IPS-18c (cell line): ENCODE results near the gene FXYD7.

Experiments
- H3K4me3 ChIP-seq: 2 replicates; pipeline ENCODE4 v1.7.0; 2013; ENCODE audit warnings: low read depth, mild to moderate bottlenecking, low read length, moderate library complexity; ENCODE audit not compliant: insufficient read depth
- H3K9me3 ChIP-seq: one replicate; pipeline ENCODE4 v1.6.1; 2013; ENCODE audit warnings: mild to moderate bottlenecking, low read length, moderate library complexity; ENCODE audit not compliant: control insufficient read depth, insufficient read depth

Gene FXYD7

DNA sequence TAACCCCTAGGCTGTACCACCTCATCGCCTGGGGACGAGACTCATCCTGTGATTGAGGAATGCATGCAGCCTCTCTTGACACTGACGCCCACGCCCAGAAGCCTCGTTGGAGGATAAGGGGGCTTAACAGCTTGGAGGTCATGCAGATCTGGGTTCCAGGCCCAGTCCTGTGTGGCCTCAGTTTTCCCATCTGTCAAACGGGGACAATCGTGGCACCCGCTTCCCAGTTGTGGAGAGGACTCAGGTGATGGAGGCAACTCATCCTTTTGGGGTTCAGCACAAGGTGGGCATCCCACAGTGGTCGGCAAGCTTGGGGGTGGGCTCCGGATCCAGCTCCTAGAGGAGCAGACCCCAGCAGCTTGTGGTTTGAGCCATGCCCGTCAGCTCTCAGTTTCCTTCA is 6.8 kb upstream of the FXYD7 start:
- Histone ChIP-seq H3K9me3 (no peaks in the 10 kb centered on the region), H3K4me3 (no peak overlapping the region)

DNA sequence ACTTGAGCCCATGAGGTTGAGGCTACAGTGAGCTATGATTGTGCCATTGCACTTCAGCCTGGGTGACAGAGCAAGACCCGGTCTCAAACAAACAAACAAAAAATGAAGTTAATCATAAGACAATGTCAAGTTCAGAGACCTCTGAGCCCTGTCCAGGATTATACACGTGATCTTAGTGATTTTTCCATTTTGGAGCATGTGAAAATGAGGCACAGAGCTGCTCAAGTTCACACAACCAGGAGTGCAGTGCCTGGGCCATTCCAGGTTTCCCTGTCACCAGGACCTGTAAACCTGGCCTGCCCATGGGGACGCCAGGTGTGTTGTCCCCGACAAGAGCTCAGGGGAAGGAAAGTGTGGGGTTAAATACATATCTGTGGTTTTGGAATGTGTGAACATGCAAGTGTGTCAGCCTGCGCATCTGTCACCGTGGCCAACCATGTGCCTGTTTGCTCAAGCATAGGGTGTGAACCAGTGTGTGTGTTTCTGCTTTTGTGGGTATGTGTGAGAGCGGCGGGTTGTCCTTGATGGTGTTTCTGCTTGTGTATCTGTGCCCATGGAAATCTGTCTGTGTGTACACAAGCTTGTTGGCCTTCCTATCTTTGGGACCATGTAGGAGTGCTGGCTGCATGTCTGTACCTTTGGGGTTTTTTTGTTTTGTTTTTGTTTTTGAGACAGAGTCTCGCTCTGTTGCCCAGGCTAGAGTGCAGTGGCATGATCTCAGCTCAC is 5.9 kb upstream of the FXYD7 start:
- no peak overlapping the region for H3K4me3 ChIP-seq

DNA sequence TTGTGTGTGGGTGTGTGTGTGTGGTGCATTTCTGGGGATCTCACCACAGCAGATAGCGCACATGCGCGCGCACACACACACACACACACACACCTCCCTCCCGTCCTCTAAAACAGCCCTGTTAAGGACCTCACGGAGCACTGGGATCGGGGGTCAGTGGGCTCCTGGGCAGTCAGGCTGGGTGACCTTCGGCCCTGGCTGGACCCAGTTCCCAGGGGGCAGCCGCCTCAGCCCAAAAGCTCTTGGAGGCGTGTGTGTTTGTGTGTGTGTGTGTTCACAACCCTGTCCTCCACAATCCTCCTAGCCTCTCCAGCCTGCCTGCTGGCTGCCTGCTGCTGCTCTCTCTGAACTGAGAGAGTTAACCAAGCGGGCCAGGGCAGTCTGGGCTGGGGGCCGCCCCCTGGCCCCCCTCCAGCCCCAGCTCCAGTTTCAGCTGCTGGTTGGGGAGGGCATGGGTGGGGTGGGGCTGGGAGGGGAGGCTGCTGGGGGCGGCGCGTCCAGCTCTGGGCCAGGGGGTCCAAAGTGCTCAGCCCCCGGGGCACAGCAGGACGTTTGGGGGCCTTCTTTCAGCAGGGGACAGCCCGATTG is 4.7 kb upstream of the FXYD7 start, which contains the start of gene FXYD1:
Gene FXYD1, plus strand, starts transcription at position 520 of the 588 bp plus-strand sequence. CDS start 1,256 bp downstream, outside the sequence.
- no peaks in the 10 kb centered on the region for H3K9me3 ChIP-seq

More for the DNA sequence above, 5.9 kb upstream of the FXYD7 start:
- no peaks in the 10 kb centered on the region for H3K9me3 ChIP-seq

DNA sequence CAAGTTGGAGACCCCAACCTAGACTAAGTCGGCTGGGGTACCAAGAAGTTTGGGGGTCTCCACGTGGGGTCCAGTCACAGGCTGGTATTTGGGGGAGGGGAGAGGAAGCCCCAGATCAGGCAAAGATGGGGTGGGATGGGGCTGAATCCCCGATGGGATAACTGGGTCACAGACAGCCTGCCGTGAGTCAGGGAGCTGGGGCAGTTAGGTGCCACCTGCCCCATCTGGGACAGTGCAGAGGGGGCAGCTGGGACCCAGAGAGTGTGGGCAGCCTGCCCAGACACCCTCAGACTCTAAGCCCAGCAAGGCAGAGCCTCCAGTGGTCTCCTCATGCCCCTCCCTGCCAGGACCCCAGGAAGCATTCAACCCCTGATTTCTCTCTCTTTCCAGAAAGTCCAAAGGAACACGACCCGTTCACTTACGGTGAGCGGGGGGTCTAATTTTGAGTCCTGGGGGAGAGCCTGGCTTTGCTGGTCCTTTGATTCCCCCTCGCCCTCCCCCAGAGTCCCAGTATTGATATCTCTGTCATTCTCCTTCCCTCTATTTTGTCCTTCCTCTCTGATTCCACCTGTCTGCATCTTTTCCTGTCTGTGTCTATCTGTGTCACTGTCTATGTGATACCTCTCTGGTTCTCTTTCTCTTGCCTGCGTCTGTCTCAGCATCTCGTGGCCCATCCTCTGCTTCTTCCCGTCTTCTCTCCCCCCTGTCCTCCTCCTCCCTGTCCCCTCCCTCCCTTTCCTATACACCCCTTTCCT is 2.7 kb upstream of the FXYD7 start:
- Histone ChIP-seq H3K9me3 (no peaks in the 10 kb centered on the region), H3K4me3 (no peak overlapping the region)

More for the DNA sequence above, 4.7 kb upstream of the FXYD7 start, which contains the start of gene FXYD1:
- no peak within 1 kb of the TSS; the same call in 1 of the 2 replicates for H3K4me3 ChIP-seq

DNA sequence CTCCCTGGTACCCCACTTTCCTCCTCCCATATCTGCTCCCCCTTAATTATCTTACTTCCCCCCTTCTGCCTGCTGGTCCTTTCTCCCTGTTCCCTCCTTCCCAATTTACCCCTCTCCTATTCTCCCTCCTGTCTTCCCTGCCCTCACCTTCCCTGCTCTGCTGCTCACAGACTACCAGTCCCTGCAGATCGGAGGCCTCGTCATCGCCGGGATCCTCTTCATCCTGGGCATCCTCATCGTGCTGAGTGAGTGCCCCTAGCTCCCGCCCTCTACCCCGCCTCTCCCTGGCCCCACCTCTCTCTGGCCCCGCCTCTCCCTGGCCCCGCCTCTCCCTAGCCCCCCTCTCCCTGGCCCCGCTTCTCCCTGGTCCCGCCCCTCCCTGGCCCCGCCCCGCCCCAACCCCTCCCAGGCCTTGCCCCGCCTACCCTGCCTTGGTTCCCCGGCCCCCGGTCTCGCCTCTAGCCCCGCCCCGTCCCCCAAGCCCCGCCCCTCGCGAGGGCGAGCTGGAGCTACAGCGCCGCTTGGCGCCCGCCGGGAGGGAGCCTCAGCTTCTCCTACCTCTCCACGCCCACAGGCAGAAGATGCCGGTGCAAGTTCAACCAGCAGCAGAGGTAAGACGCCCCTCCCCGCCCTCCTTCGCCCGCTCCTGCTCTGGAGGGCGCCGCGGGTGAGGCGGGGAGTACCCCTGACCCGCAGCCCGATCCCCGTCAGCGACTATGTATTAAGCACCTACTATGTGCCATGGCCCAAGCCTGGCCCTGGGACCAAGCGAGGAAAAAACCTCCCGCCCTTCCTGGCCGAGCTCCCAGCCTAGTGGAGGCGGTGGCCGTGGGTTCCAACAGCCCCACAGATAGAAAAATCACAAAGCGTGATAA is 1.9 kb upstream of the FXYD7 start:
- H3K9me3 ChIP-seq, result no peaks in the 10 kb centered on the region
- peak overlapping the region; percentile 64; the same call in 1 of the 2 replicates for H3K4me3 ChIP-seq

DNA sequence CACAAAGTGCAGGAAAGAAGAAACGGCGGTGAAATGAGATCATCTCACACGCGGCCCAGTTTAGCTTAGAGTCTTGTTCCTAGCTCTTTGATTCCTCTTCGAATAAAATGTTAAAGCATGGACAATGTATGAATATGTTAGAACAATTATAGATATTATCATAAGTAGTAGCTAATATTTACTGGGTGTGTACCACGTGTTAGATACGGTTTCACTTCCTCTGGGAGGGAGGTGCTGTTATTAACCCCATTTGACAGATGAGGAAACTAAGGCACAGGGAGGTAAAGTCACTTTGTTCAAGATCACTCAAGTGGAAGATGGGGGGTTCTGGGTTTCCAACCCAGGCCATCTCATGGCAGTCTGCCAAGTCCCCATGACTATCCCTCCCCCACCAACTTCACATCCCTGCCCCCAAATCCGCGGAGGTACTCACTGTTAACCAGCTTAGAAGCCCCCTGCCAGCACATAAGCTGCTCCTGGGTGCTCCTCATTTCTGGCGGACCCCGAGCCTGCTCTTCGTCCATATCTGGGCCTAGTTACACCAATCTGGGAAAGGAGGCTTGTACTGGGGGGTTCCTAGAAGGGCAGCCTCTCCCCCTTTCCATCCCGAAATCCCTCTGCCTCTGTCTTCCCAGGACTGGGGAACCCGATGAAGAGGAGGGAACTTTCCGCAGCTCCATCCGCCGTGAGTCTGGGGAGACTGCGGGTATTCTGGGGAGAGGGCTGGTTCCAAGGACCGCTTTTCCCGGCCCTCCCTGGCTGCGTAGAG is 1.0 kb upstream of the FXYD7 start:
- Histone ChIP-seq H3K4me3 (peak overlapping the region; percentile 64; the same call in 1 of the 2 replicates), H3K9me3 (no peaks in the 10 kb centered on the region)

DNA sequence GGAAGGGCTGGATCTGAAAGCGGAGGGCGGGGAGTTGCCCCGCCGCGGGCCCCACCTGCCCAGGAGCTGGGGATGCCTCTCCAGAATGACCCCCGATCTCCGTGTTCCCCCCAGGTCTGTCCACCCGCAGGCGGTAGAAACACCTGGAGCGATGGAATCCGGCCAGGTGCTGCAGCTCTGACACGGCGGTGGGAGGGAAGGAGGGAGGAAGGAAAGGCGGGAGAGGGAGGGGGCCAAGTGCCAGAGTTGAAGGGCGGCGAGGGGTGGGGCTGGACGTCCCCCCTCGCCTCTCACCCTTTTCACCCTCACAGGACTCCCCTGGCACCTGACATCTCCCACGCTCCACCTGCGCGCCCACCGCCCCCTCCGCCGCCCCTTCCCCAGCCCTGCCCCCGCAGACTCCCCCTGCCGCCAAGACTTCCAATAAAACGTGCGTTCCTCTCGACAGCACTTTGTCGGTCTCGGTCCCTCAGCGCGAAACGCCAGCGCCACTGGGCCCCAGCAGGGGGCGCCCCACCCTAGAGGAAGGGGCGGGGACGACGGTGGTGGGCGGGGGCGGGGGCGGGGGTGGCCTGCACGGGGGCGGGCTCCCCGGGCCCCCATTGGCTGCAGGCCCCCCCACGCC is 337 bp upstream of the FXYD7 start:
- Histone ChIP-seq H3K9me3 (no peaks in the 10 kb centered on the region), H3K4me3 (peak overlapping the region; percentile 64)

DNA sequence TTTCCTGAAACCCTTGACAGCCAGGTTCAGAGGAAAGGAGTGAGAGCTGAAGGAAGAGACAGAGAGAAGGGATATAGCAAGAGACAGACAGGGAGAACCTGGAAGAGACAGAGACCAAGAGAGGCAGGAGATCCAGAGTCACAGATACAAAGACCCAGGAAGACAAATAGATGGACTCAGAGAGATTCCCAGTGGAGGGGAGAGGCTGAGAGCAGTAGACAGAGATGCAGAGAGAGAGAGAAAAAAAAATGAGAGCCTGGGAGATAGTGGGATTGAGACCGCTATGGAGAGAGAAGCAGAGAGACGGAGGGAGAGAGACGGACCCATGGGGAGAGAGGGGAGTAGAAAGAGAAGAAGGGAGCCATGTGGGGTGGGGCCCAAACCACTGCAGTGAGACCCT is 763 bp downstream of the FXYD7 start:
- Histone ChIP-seq H3K9me3 (no peaks in the 10 kb centered on the region), H3K4me3 (peak overlapping the region; percentile 61; the same call in 1 of the 2 replicates)

DNA sequence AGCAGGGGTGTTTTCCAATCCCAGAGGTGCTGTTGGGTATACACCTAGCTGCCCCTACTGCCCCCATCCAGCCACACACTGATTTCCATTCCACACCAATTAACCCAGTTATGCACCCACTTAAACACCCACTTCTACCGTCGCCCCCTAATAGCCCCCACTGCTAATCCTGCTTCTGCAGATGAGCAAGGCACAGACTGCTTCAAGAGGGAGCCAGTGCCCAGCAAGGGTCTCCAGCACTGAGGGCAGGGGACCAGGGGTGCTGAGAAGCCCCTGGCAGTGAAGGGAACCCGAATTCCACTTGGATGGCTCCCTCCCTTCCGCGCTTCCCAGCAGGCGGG is 1.2 kb downstream of the FXYD7 start:
- Histone ChIP-seq H3K4me3 (0 out of 2 replicates have a peak overlapping the region, but pooled peaks have one; percentile 17), H3K9me3 (no peaks in the 10 kb centered on the region)

DNA sequence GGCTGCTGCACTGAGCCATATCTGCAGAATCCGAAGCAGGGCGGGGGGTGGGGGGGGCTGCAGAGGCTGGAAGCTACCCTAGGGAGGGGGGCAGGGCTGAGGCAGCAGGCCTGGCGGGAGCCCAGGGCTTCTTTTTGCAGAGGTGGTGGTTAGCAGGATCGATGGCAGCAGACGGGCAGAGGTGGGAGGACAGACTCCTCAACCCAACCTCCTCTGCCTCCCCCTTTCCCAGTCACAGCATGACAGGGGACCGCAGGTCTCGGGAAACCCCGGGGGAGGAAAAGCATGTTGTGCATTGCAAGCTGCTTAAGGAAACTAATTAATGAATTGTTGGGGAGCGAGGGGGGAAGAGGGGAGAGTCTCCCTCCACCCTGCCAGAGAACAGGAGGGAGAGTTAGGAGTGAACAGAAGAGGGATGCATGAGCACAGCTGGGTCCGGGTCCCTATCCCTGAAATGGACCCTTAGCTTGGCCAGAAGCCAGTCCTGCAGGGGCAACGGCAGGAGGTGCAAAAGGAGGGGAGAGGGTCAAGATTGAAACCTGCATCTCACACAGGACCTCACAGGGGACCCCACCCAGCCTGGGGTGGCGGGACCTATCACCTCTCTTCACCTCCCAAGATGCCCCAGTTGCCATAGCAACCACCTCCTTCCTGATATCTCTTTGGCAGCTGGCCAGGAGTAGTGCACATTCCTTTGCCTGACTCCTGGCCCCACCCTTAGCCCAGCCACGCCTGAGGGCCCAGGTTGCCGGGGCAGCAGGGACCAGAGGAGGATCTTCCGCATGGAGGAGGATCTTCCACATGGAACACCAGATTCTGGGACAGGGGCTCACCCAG is 1.8 kb downstream of the FXYD7 start:
- Histone ChIP-seq H3K9me3 (no peaks in the 10 kb centered on the region), H3K4me3 (no peak overlapping the region)

DNA sequence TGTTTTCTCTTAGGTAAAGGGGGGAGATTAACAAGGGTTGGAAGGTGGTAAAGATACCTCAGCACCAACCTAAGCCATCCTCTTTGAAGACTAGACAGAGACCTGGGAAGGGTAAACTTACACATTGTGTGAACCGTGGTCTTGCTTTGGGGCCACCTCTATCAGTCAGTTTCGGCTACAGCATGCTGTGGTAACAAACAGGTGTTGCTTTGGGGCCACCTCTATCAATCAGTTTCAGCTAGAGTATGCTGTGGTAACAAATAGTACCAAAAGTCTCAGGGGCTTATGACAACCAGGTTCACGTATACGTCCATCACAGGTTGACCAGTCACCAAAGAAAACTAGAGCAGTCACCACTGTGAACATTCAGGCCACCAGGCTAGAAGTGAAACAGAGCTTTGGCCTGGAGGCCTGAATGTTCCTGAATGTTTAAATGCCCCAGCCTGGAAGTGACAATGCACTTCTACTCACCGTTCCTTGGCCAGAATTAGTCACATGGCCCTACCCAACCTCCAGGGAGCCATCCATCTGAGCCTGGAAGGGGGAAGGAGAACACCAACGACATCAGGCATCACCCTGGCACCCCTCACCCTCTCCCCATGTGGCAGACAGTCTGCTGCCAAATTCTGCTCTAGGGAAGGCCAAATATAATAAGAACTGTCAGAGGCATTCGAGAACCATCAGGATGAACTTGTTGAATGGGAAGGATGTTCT is 3.8 kb downstream of the FXYD7 start:
- H3K4me3 ChIP-seq, result no peak overlapping the region
- H3K9me3 ChIP-seq, result no peaks in the 10 kb centered on the region

DNA sequence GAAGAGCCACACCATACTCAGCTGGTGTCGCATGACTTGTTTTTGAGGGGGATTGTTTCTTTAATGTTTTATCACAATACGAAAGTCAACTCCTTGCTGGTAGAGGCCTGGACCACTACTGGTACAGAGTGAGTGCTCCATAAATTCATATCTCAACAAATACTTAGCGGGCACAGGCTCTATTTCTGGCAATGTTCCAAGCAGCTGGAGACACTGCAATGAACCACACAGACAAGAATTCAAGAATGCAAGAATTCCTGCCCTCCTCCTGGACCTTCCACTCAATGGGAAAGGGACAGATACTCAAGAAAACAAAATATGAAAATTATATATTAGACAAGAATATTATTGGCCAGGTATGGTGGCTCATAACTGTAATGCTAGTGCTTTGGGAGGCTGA is 6.4 kb downstream of the FXYD7 start:
- no peak overlapping the region for H3K4me3 ChIP-seq
- no peaks in the 10 kb centered on the region for H3K9me3 ChIP-seq

DNA sequence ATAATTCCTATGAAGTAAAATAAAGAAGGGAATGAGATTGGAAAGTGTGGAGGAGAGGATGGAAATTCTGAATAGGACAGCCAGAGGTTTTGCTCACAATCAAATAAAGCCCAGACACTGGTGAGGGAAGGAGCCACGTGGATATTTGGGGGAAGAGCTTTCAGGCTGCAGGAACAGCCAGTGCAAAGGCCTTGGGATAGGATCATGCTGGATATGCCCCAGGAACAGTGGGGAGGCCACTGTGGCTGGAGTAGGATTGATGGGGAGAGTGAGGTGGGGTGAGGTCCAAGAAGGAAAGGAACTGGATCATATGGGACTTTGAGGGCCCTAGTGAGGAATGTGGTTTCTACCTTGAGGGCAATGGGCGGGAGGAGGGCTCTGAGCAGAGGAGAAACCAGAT is 7.4 kb downstream of the FXYD7 start:
- Histone ChIP-seq H3K9me3 (no peaks in the 10 kb centered on the region), H3K4me3 (no peak overlapping the region)

DNA sequence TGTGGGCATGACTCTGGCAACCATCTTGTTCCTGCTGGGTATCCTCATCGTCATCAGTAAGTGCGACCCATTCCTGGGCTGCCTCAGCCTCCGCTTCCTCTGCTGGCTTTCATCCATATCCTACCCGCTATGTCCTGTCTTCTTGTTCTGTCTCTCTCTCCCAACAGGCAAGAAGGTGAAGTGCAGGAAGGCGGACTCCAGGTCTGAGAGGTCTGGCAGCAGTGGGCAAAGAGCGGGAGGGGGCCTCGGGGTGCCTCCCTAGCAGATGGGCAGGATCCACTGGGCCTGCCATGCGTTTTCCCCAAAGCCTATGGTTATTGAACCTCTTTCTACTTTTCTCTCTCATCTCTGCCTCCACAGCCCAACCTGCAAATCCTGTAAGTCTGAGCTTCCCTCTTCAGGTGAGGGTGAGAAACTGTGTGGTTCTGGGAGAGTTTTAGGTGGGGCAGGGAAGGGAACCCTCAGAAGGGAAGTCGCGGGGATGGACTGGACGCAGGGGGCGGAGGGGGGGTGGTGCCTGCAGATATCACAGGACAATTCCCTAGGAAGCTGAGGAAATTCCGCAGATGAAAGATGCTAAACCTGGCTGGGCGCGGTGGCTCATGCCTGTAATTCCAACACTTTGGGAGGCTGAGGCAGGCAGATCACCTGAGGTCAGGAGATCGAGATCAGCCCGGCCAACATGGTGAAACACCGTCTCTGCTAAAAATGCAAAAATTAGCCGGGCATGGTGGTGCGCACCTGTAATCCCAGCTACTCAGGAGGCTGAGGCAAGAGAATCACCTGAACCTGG is 8.4 kb downstream of the FXYD7 start:
- no peaks in the 10 kb centered on the region for H3K9me3 ChIP-seq
- H3K4me3 ChIP-seq, result no peak overlapping the region
